GM21367 (cell line): ENCODE results near the gene TEX14.
"Not testable (repeated sequence)": the region's sequence is repeated elsewhere in the genome, so short reads cannot be mapped to it uniquely, and the experiment has no call there.

Source experiments
- ATAC-seq: cut with Tn5 transposase; IDR thresholded peaks from one replicate; pipeline ENCODE4 v1.9.1; 2021; ENCODE audit not compliant: unreplicated experiment

TEX14 gene

DNA sequence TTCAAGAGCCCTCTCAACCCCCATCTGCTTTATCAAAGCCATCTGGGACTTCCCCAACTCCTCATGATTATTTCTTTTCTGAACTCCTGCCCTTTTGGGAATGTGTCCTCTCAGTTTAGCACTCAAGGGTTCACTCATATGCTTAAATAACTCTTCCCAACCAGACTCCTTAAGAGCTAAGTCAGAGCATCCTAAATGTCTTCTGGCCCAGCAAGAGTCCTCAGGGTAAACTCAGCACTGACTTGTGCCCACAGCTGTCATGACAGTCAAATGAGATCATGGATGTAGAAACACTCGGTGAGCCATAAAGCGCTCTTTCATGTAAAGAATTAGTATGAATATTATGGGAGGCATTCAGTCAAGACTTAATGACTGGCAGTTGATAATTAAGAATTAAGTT is 85.9 kb downstream of the TEX14 start:
- ATAC-seq: no peak

DNA sequence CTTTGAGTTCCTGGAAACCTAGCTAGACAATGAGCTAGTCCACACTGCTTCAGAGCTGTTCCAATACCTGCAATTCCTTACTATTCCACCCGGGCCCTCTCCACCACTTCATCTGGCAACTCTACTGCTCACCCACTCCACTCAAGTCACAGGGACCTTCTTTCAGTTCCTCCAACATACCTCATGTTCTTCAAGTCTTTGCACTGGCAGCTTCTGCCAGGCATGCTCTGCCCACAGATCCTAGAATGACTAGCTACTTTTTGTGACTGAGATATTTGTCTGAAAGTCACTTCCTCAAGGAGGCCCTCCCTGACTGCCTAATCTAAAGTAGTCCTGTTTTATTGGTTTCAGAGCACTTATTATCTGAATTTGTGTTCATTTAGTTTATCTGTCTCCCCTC is 86.4 kb downstream of the TEX14 start:
- no peak for ATAC-seq

DNA sequence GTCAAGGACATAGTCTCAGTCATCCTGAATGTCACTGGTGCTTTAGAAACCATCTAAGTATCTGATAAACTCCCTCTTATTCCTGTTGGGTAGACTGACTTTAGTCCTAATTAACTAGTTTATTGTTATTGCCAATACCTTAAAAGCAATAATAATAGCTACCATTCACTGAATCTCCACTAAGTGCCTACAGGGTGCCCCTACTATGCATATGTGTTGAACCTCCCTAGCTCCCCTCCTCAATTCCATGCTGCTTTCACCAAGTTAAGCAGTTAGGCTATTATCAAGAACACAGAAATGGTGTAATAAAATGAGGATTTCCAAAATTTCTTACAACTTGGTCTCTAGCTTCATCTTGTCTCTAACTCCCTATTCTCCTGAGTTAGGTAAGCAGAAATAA is 89.9 kb downstream of the TEX14 start:
- no peak for ATAC-seq

DNA sequence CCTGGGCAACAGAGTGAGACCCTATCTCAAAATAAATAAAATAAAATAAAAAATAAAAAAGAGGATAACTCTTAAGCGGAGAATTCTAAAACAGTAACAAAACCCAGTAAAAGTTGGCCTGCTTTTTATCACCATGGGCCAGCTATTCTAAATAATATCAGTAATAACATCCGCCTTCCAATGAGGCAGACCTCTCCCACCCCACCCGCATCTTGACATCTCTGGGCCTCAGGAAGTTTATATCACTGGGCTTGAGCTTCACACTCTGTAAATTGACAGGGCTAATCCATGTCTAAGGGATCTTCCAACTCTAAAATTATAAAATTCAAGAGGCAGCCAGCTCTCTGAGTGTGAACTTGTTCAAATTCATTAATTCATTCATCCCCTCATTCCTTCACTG is 94.5 kb downstream of the TEX14 start:
- ATAC-seq: no peak

DNA sequence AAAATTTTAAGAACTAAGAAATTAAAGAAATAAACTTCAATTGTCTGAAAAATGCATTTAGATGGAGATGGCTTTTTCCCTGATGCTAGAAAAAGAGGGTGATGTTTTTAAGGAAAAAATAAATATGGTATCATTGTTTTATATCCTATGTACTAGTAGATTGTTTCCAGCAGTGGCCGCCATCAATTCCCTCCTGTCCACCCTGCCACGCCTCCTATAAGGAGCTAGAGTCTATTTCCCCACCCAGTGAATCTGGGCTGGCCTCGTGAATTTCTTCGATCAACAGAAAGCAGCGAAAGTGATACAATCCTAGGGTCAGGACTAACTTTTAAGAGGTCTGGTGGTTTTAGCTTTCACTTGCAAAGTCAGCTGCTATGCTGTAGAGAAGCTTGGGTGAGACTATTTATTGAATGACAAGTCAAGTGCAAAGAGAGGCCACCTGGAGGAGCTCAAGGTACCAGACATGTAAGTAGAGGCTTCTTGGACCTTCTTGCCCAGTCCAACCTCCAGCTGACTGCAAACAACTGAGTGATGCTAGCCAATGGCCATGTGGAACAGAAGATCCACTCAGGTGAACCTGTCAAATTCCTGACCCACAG is 96.6 kb downstream of the TEX14 start:
- ATAC-seq: no peak

DNA sequence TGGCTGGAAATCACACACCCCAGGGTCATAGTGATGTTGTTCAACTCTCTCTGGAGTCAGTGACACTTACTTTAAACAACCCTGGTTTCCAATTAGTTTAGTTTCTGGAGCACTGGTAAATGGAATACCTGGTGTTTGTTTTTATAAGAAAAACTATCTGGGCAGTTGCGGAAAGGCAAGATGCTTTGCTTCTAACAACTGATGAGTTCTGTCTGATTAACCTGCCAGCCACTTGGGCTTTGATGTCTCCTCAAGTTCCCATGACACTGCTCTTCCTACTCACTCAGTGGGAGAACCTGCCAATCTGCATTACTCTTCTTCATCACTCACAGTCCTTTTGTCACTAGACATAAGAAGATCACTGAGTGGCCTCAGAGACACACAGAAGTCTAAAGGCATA is 98.7 kb downstream of the TEX14 start:
- no peak for ATAC-seq

DNA sequence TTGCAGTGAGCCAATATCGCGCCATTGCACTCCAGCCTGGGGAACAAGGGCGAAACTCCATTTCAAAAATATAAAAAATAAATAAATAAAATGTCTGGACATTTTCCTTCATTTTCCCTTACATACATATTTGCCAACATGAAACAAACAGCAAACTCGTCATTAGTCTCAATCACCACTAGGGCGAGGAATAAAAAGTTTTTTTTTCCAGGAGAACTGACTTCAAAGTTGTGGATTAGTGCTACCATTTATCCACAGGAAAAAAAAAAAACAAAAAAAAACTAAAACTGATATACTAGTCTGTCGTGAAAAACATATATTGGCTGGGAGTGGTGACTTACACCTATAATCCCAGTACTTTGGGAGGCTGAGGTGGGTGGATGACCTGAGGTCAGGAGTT is 100.4 kb downstream of the TEX14 start:
- ATAC-seq: no peak

DNA sequence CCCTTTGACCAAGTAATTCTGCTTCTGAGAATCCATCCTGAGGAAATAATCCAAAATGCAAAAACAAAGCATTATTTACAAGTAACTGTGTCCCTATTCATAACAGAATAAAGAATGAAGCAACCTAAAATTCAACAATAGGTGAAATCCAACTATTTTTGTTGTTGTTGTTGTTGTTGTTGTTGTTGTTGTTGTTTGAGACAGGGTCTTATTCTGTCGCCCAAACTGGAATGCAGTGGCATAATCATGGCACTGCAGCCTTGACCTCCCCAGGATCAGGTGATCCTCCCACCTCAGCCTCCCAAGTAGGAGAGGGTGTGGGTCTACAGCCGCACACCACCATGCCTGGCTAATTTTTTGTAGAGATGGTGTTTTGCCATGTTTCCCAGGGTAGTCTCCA is 101.5 kb downstream of the TEX14 start:
- ATAC-seq: no peak

DNA sequence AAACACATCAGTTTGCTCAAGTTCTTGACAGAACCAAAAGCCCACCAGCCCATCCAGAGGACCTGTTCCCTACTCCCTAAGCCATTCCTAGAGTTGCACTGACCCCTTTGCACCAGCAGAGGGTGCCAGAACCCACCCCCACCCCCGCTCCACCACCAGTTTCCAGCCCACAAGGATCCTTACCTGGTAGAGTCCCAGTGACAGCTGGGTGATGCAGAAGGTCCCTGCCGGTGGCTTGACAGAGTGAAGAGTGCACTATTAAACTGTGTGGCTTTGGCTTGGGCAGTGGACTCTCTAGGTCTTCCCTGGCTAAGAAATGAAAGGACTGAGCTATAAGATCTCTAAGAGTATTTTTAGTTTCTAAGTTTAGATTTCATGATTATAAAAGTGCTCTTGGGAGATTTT is 104.1 kb downstream of the TEX14 start:
- no peak for ATAC-seq

DNA sequence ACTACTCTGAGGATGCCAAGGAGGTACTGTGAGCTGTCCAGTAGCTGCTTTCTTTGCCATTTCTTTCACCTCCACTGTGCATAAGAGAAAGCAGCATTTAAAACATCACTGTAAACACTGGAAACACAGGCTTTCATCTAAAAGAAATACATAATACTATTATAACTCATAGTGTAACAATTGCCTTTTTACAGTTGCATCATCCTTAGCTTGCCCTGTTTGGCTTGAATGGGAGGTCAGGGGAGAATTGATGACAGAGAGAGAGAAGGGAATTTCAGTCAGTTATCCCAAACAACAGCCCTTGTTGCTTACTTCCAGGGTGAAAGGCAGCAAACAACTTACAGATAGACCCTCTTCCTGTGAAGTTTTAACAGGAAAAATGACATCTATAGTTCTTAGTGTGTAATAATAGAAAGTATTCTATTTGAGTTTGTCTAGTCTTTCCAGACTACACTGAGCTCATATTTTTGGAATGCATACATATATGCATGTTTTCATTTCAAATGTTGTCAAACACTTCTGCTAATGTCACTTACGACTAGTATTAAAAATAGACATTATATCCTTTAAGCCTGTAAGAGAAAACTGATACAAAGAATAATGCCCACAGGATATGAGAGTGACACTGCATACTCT is 105.7 kb downstream of the TEX14 start:
- no peak for ATAC-seq

DNA sequence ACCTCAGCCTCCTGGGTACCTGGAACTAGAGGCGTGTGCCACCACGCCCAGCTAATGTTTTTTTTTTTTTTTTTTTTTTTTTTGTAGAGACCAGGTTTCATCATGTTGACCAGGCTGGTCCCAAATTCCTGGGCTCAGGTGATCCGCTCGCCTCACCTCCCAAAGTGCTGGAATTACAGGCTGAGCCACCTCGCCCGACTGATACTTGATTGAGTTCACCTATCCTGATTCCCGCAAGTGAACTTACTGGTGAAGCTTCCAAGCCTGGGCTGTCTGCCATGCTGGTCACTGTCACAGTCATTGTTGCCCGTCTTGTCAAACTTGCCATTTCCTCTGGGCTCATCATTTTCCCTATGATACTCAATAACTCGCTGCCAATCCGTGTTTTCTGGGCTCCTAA is 106.3 kb downstream of the TEX14 start:
- no peak for ATAC-seq

DNA sequence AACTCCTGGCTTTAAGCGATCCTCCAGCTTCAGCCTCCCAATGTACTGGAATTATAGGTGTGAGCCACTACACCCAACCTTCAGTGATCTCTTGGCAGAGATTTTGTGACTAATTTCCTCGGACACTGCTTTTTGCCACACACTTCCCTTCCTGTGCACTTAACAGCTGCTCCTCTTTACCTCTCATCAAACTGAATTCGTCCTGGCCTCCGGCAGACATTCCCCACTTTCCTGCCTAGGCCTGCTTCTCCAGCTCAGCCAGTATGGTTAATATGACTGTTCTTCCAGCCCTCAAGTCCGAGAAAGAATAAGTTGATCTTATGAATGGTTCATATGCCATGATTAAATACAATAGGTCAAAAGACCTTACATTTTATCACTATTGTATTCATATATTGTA is 108.4 kb downstream of the TEX14 start:
- no peak for ATAC-seq

DNA sequence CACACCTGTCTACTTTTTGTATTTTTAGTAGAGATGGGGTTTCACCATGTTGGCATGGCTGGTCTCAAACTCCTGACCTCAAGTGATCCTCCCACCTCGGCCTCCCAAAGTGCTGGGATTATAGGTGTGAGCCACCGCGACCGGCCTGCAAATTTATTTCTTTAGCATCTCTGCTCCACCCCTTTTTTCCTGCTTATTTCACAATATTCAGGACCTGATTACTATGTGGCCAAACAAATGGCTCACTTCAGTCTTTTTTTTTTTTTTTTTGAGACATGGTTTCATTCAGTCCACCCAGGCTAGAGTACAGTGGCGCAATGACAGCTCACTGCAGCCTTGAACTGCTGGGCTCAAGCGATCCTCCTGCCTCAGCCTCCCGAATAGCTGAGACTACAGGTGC is 109.1 kb downstream of the TEX14 start:
- ATAC-seq: not testable (repeated sequence)

DNA sequence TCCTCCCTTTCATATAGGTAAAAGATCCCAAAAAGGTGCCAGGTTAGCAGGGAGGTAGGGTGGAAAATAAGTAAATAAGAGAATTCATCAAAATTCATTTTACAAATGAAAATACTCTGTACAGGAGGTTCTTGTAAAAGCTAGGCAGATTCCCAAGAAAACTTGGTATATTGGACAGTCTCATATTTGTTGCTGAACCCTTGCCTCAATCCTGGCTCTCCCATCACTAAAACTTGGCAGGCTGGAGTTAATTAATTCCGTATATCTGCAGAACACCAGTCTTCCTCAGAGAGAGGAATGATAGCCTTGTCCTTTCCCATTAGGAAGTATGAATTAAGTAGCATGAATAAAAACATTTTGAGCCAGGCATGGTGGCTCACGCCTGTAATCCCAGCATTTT is 111.2 kb downstream of the TEX14 start:
- ATAC-seq: no peak

DNA sequence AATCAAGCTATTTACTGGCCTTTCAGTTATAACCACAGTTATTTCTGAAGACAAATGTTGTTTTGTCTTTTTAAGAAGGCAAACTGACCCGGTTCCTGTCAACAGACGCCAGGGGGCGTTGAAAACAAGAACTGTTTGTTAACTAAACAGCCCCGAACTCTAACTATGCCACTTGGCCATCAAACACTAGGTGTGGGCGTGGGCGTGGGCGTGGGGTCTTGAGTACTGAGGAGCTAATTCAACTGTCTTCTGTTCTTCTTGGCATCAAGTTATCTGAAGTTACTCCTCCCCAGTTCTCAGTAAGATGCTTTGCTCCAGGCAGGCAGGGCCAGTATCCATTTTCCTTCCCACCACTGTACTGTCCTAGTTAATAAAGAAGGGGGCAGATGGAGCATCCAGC is 114.1 kb downstream of the TEX14 start:
- no peak for ATAC-seq

DNA sequence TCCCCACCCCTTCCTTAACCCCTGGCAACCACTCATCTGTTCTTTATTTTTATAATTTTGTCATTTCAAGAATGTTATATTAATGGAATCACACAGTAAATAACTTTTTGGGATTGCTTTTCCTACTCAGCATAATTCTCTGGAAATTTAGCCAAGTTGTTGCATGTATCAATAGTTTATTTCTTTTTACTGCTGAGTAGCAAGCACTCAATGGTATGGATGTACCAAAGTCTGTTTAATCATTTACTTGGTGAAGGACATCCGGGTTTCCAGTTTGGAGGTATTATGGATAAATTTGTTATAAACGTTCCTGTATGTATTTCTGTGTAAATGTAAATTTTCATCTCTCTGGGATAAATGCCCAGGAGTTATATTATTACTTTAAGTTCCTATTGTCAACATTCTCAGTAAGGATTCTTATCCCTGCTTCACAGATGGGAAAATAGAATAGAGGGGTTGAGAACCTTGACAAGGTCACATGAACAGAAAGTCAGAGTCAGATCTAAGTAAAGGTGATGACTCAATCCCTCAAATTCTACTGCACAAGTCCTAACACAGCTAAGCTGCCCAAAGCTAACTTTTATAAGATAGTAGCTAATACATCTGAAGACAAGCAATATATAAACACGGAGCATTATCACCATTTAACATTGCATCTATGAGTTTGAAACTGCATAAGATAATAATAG is 115.0 kb downstream of the TEX14 start:
- ATAC-seq: no peak

DNA sequence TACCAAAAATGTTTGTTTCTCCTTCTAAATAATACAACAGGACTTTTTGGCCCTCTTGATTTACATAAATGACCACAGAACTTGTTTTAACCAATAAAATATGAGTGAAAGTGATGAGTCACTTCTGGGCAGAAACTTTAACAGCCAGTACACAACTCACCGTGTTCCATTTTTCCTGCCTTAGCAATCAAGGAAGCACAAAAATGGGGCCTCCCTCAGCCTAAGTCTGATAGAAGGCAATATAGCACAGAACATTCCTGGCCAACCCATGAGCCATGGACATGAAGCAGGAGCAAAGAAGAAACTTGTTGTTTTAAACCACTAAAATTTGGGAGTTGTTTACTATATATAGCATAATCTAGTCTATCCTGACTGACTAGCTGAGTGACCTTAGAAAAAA is 116.3 kb downstream of the TEX14 start:
- ATAC-seq: no peak

DNA sequence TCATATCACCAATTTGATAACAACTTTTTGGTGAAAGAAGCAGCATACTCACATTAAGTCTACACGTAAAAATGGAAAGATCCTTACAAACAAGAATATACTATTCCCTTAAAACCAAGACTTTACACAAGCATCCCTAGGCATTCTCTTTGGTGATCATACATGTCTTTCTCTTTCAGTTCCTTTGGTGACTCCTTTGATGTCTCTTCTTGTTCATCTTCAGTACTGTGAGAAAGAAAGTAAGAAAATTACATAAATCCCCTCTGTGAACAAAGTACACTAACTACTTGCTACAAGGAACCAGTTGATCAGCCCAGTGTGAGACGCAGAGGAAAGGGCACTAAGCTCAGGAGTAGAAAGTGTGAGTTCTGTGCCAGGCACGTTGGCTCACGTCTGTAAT is 117.8 kb downstream of the TEX14 start:
- no peak for ATAC-seq

DNA sequence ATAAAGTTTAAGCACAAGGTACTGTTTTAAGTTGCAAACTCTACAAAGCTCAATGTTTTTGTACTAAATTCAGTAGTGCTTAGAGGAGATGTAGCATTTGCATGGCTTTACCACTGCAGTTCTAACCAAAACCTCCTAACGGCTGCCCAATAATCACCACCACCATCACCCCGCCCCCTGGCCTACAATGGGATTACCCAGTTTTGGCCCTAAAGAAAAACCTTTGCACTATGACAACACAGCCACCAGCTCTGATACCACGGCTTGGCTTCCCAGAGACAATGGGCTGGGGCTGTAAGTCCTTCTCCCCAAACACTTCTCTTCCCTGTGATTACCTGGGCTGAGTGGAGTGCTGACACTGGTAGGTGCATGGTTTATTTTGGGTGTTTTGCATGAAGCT is 119.0 kb downstream of the TEX14 start:
- no peak for ATAC-seq

DNA sequence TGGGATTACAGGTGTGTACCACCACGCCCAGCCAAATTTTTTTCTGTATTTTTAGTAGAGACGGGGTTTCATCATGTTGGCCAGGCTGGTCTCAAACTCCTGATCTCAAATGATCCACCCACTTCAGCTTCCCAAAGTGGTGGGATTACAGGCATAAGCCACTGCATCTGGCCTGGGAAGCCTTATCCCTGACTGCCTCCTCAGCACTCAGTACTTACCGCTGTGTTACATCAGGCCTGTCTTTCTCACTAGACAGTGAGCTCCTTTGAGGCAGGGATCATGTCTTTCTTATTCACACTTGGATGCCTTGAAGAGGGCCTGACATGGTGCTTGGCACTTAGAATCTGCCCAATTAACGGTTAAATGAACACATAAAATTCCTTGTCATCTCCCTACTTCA is 121.1 kb downstream of the TEX14 start:
- ATAC-seq: no peak

DNA sequence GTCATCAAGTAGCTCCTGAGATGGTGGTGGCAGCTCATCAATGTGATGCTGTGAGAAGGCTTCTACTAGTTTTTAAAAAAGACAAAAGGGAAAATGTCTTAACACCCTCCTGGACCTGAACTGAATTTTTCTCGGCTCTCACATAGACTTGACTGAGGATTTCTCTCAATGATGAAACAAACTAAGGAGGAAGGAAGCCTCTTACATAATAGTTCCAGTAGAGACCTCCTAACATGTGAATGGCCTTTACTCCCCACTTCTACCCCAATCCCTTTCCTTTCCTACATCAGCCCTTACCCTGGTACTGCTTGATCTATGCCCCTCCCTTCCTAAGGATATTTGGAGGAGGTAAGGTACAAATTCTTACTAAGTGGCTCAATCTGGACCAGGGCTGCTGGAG is 122.6 kb downstream of the TEX14 start:
- ATAC-seq: no peak

DNA sequence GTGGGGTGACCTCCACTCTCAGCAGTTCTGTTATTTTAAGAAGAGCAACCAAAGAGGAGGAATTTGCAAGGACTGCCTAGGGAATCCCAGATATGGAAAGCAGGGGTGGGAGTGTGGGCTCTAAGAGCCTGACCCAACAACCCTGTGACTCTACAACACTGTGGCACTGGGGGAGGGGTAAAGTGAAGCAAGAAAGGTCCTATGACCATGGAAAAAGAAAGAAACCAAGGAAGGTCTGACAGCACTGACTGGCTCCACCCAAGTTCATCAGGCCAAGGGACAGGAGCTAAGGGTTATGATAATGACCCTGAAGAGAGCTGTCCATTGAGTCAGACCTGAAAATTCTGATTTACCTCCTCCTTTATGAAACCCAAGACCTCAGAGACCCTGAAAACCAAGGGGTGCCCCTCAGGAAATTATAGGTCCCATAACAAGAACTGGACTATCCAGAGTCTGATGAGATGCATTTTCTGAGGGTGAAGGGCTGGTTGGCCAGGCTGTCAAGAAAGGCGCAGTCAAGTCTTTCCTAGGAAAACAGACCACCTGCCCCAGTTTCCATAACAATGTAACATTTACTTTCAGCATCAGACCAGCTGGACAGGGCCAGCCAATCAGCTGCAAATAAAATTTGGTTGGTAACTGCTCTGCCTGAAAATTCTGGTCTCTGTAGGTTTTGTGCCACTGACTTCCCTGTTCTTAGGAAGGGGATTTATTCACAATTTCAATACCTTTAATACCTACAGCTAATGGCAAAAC is 123.6 kb downstream of the TEX14 start:
- ATAC-seq: no peak
